ENCODE data around the gene ARHGAP44. TPM values are rescaled to one million over a fixed set of nuclear protein-coding genes. Genes with fewer than 3 reads are reported as not detected.
"Not testable (repeated sequence)": the region's sequence is repeated elsewhere in the genome, so short reads cannot be mapped to it uniquely, and the experiment has no call there.

Gene ARHGAP44
- total RNA-seq, 1 experiment from 2014 or later, result 17.1 TPM

- no TSS peak for BruUV-seq (replicated peaks)
- no peak for DNase-seq
- H3K27me3 Mint-ChIP-seq (ENCODE audit: unreplicated experiment), result no peaks in the 10 kb centered on the region
- TF ChIP-seq CTCF (IDR thresholded peaks at IDR 0.05; ENCODE audit: unreplicated experiment), result no peak
- no peaks in the 10 kb centered on the region for H3K36me3 Mint-ChIP-seq (ENCODE audit: insufficient read depth, unreplicated experiment)
- H3K9me3 Mint-ChIP-seq (ENCODE audit: low read depth, unreplicated experiment), result no peaks in the 10 kb centered on the region
- CTCF ChIA-PET, result no interaction called here
- no peak overlapping the region for H3K4me3 Mint-ChIP-seq (ENCODE audit: low read depth, unreplicated experiment)
- intact Hi-C loops (cut with micrococcal nuclease; ENCODE audit: unreplicated experiment), result no loop called here
- H3K27ac Mint-ChIP-seq (ENCODE audit: unreplicated experiment), result no peak overlapping the region
- H3K4me1 Mint-ChIP-seq (ENCODE audit: low read depth, unreplicated experiment), result no peaks in the 10 kb centered on the region
These were observed 184.8 kb downstream of the ARHGAP44 start for GRCh38 chr17:12974005-12974531.

- Mint-ChIP-seq H3K27ac (ENCODE audit: unreplicated experiment) (no peak overlapping the region), H3K27me3 (ENCODE audit: unreplicated experiment) (no peaks in the 10 kb centered on the region), H3K9me3 (ENCODE audit: low read depth, unreplicated experiment) (no peaks in the 10 kb centered on the region), H3K4me3 (ENCODE audit: low read depth, unreplicated experiment) (no peak overlapping the region), H3K4me1 (ENCODE audit: low read depth, unreplicated experiment) (no peaks in the 10 kb centered on the region), H3K36me3 (ENCODE audit: insufficient read depth, unreplicated experiment) (no peaks in the 10 kb centered on the region)
- intact Hi-C loops (cut with micrococcal nuclease; ENCODE audit: unreplicated experiment), result no loop called here
- no TSS peak for BruUV-seq (replicated peaks)
- DNase-seq, result no peak
- CTCF ChIA-PET, result no interaction called here
- no peak for TF ChIP-seq CTCF (IDR thresholded peaks at IDR 0.05; ENCODE audit: unreplicated experiment)
These were observed 187.9 kb downstream of the ARHGAP44 start for GRCh38 chr17:12977008-12977751.

- H3K4me3 Mint-ChIP-seq (ENCODE audit: low read depth, unreplicated experiment); intact Hi-C loops (cut with micrococcal nuclease; ENCODE audit: unreplicated experiment); H3K4me1 Mint-ChIP-seq (ENCODE audit: low read depth, unreplicated experiment); CTCF ChIA-PET; DNase-seq; H3K9me3 Mint-ChIP-seq (ENCODE audit: low read depth, unreplicated experiment); BruUV-seq (replicated peaks); H3K36me3 Mint-ChIP-seq (ENCODE audit: insufficient read depth, unreplicated experiment); H3K27me3 Mint-ChIP-seq (ENCODE audit: unreplicated experiment); H3K27ac Mint-ChIP-seq (ENCODE audit: unreplicated experiment): not testable (repeated sequence)
These were observed 189.5 kb downstream of the ARHGAP44 start for GRCh38 chr17:12978787-12979186.

GRCh38 chr17:12979246-12979645 is 189.9 kb downstream of the ARHGAP44 start:
- no peak for TF ChIP-seq CTCF (IDR thresholded peaks at IDR 0.05; ENCODE audit: unreplicated experiment)
- CTCF ChIA-PET, result no interaction called here
- intact Hi-C loops (cut with micrococcal nuclease; ENCODE audit: unreplicated experiment), result no loop called here
- no peaks in the 10 kb centered on the region for H3K27me3 Mint-ChIP-seq (ENCODE audit: unreplicated experiment)
- no peaks in the 10 kb centered on the region for H3K36me3 Mint-ChIP-seq (ENCODE audit: insufficient read depth, unreplicated experiment)
- H3K27ac Mint-ChIP-seq (ENCODE audit: unreplicated experiment), result no peak overlapping the region
- H3K4me1 Mint-ChIP-seq (ENCODE audit: low read depth, unreplicated experiment), result no peaks in the 10 kb centered on the region
- no peak for DNase-seq
- no TSS peak for BruUV-seq (replicated peaks)
- H3K9me3 Mint-ChIP-seq (ENCODE audit: low read depth, unreplicated experiment), result no peaks in the 10 kb centered on the region
- no peak overlapping the region for H3K4me3 Mint-ChIP-seq (ENCODE audit: low read depth, unreplicated experiment)

GRCh38 chr17:12979826-12980500 is 190.7 kb downstream of the ARHGAP44 start:
- H3K9me3 Mint-ChIP-seq (ENCODE audit: low read depth, unreplicated experiment), result no peaks in the 10 kb centered on the region
- no peaks in the 10 kb centered on the region for H3K27me3 Mint-ChIP-seq (ENCODE audit: unreplicated experiment)
- CTCF ChIA-PET, result no interaction called here
- DNase-seq, result no peak
- TF ChIP-seq CTCF (IDR thresholded peaks at IDR 0.05; ENCODE audit: unreplicated experiment), result no peak
- no peaks in the 10 kb centered on the region for H3K36me3 Mint-ChIP-seq (ENCODE audit: insufficient read depth, unreplicated experiment)
- no TSS peak for BruUV-seq (replicated peaks)
- intact Hi-C loops (cut with micrococcal nuclease; ENCODE audit: unreplicated experiment), result no loop called here
- H3K4me1 Mint-ChIP-seq (ENCODE audit: low read depth, unreplicated experiment), result no peaks in the 10 kb centered on the region
- no peak overlapping the region for H3K27ac Mint-ChIP-seq (ENCODE audit: unreplicated experiment)
- H3K4me3 Mint-ChIP-seq (ENCODE audit: low read depth, unreplicated experiment), result no peak overlapping the region

Data from Calu3 (cell line).